Right lung (tissue), 5 donors: Measurements from ENCODE around the gene PHF3. TPM values are rescaled to one million over a fixed set of nuclear protein-coding genes. Genes with fewer than 3 reads are reported as not detected.
"Not testable (repeated sequence)": the region's sequence is repeated elsewhere in the genome, so short reads cannot be mapped to it uniquely, and the experiment has no call there.

Experiments used
- DNase-seq, 2 donors: peaks; one replicate each; pipeline ENCODE4 v3.0.0-alpha.2; 2013
- polyA plus RNA-seq, 5 donors: library from polyadenylated mRNA; unstranded; fragments of 120-200 nt; gene quantifications; one replicate each; pipeline versions ENCODE4 v1.2.1 to v1.2.3, GENCODE V29; 2013; ENCODE audit warnings: inconsistent platforms in 1 of 5, low replicate concordance in 1 of 5; ENCODE audit not compliant: insufficient read length in 5 of 5, insufficient read depth in 1 of 5

The PHF3 gene
- polyA plus RNA-seq, 5 donors: 43.7 to 75.3 (median 71.1) TPM

DNA sequence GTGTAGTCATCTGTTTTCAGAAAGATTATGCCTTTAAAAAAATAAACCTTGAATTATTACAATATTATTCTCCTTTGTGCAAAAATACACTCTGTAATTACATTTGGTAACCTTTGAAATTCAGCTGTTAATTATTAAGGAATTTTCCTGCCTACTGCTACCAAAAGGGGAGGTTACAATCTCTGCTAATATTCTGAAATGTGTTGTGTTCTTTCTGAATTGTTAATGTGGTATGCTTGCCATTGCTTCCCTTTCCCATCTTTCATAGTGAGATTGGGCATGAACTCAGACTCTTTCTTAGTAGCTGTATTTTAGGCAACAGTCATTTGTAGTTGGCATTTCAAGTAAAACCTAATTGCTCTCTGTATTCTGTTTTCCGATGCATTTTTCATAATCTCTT, 73.0 kb downstream of the PHF3 start:
- no peak for DNase-seq

DNA sequence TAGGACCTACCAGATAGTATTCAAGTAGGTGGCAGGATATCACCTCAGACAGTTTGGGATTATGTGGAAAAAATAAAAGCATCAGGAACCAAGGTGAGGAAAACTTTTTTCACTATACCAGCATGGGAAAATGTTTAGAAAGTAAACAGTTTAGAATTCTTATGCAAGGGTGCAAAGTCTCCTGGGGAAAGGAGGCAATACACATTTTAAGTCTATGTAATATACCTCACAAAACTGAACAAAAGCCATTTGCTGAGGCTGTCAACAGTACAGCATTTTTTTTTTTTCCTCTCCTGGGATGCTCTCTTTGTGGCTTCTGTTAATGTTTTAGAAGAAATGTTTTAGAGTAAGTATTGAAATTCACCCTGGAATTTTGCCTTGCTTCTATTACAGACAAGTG, 73.5 kb downstream of the PHF3 start:
- no peak for DNase-seq

DNA sequence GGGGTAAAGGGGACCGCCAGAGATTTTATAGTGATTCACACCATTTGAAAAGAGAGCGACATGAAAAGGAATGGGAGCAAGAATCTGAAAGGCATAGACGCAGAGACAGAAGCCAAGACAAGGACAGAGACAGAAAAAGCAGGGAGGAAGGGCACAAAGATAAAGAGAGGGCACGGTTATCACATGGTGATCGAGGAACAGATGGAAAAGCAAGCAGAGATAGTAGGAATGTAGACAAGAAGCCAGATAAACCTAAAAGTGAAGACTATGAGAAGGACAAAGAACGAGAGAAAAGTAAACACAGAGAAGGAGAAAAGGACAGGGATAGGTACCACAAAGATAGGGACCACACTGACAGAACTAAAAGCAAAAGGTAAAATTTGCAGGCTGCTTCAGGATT, 77.7 kb downstream of the PHF3 start:
- DNase-seq: no peak

DNA sequence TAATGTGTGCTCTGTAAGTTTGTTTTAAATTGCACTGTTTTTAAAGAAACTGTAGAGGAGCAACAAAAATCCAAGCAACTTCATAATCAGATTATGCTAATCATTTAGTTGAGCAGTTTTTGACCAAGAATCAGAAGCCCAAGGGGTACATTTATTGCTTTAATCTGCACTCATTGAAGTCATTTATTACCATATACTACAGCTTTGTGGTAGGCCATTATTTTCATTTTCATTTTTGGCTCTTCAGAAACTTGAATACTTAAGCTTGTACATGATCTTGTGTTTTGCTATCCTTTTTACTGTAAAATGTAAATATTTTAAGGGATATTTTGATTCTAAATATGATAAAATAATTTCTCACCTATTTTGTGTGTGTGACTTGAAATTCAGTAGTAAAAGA, 78.5 kb downstream of the PHF3 start:
- DNase-seq: no peak

DNA sequence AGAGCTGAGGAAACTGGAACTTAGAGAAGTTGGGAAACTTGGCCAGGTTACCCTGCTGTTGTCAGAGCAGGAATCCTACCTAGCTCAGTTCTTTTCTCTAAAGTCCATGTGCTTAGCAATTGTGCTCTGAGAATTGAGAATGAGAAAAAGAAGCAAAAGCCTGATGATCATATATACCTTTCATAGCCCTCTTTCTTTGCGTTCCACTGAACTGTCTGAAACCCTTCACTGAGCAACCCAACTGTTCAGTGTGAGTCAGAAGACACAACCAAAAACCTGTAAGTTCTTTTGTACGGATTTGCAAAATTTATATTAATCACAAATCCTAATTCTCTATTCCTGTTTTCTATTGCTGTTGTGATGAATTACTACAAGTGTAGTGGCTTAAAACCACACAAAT, 80.6 kb downstream of the PHF3 start:
- DNase-seq: no peak

DNA sequence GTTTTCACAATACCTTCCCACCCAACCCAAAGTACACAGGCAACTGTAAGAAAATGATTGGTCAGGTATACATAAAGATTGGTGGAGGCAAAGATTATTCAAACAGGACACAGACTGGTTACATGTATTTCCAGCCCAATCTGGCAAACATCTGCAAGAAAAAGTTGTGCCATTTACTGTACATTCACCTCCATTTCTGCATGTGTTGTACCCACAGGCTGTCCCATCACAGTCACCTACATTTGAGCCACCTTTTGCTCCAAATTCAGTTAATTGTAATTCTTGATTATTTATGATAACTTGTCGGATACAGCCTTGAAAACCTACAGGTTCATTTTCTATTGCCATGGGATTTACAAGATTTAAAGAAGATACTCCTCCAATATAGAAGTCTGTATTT, 85.6 kb downstream of the PHF3 start:
- no peak for DNase-seq

DNA sequence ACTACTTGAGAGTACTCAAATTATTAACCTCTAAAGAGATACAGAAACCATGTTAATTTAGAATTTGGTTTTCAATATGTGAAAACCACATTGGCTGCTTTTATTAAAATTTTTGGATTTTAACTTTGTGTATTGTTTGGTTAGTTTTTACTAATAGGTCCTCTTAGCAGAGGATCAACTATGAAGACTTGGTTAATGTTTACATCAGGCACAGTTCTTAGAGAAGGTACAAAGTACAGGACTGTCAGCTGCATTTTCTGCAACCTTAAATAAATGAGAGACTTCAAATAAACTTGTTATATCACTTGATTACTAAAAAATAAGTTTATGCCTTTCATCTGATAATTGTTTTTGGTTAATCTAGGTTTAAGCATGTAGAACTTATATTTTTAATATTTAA, 89.1 kb downstream of the PHF3 start:
- no peak for DNase-seq

DNA sequence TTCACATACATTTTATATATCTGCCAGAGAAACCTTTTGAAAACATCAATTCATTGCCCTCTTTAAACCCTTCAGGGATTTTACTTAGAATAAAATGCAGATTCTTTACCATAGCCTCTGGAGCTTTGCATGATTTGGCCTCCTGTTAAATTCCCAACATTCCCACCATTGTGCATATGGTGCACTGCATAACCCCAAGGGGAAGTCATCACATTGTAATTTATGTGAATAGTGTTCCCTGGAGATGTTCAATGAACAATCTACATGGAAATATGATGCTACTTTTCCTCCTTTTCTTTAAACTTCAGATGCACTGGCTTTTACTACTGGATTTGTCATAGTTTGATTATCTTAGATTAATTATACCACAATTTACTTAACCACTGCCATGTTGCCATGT, 94.7 kb downstream of the PHF3 start:
- DNase-seq: no peak

DNA sequence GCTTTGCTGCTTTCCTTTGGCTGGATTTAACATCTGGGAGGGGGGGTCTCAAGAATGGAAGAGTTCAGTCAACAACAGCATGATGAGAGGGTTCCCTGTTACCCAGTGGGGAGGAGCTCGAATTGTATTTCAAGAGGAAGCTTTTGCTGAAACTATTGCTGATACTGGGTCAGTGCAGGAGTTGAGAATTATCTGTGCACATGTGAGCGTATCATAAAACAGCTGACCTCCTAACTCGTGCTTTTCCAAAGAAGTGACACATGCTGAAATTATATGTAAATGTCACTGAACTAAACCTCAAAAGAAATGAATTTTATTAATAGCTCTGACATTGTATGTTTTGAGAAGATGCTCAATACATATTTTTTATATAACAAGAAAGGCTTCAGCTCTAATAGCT, 96.3 kb downstream of the PHF3 start:
- no peak for DNase-seq

DNA sequence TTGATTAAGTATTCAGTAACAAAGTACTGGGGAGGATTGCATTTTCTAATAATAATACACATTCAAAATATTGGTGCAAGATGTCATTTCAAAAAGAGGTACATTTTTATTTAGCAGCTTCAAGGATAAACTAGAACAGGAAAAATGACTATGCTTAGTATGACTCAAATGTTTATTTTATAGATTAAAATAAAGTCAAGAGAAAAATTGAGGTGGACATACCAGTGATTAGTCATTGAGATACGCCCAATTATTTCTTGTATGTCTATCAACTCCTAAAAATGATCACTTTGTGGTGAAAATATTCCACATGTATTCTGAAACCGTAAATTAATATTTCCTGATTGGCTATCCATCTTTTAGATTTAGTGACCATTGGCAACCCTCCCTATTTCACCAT, 96.7 kb downstream of the PHF3 start:
- DNase-seq: no peak

DNA sequence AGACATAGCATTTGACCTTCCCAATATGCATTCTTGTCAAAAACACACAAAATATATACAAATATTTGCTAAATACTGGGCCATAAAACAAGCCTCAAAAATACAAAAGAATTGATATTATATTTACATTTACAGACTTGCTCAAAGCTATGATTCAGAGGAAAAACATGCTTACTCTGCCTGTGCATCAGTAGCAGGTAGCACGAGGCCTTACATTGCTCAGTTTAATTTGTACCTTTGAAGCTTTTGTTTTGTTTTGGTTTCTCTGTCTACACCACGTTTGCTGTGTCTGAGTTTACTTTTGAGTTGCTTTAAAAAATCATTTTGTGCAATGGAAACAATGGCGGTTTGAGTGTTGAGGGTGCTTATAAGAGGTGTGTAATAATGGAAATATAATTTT, 99.3 kb downstream of the PHF3 start:
- no peak for DNase-seq

DNA sequence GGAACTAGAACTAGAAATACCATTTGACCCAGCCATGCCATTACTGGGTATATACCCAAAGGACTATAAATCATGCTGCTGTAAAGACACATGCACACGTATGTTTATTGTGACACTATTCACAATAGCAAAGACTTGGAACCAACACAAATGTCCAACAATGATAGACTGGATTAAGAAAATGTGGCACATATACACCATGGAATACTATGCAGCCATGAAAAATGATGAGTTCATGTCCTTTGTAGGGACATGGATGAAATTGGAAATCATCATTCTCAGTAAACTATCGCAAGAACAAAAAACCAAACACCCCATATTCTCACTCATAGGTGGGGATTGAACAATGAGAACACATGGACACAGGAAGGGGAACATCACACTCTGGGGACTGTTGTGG, 102.6 kb downstream of the PHF3 start:
- DNase-seq: not testable (repeated sequence)

DNA sequence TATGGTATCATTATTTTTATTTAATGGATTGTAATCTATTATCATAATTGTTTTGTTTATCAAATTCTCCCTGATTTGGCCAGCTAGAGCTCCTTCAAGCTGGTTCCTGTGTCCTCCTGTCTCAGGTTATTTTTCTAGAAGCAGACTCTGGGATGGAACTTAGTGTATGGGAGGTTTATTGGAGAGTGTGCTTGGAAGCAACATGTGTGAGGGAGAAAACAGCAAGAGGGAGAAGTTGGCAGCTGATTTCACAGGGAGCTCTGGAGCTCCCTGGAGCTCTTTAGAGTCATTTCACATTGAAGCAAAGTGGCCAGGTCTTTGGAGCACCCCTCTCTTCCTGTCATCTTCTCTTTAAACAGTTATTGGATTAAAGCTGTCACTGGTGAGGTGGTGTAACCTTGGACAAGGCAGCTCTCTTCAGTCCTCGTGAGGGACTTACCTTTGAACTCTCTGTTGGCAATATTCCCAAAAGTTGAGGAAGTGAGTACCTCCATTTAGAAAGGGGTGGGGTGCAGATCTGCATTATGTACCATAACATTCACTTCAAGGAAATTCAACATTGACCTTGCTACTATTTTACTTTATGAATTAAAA, 103.6 kb downstream of the PHF3 start:
- DNase-seq: no peak

DNA sequence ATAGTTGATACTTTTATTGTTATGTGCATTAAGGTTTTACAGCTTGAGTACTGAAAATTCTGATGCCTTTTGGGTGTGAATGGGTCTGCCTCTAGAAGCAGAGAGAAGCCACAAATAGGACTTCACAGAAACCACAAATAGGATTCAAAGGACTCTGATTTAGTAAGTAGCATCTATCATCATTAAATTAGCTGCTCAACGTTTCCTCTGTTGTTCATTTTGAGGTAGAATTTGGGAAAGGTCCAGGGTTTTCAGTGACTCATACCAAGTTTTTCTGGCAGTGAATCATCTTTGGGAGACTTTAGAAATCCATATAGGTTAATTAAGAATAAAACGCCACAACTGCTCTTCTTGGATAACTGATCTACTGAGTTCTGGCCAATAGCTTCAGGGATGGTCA, 105.1 kb downstream of the PHF3 start:
- no peak for DNase-seq

DNA sequence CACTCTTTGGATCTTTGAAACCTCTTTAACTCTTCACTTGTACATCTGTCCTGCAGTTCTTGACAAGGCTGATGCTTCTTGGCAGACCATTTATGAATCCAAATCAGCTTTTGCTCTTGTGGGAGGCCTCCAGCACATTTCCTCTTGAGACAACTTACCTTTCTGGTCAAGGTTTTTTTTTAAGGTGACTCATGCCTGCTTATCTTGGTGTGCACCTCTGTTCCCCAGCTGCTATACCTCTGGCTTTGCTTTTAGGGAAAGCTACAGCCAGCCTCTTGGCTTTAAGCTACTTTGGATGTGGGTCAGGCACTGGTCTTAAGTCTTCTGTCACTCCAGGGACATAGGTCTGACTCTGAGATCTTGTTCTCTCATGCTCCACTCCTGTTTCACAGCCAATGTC, 106.5 kb downstream of the PHF3 start:
- no peak for DNase-seq

DNA sequence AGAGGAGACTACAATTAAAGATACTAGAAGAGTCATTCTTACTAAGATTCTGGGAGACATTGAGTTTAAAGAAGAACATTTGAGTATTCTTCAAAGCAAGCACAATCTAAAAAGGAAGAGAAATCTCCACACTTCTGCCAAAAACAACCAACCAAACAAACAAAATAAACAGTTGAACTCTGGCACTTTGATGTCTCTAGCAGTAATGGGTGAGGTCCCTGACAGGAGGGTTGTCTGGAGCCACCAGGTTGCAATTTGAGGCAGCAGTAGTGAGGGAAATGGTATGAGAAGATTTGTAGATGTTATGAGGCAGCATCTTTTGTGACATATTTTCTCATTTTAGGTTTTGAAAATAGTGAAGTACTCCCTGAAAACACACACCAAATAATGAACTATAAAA, 108.1 kb downstream of the PHF3 start:
- DNase-seq: no peak

DNA sequence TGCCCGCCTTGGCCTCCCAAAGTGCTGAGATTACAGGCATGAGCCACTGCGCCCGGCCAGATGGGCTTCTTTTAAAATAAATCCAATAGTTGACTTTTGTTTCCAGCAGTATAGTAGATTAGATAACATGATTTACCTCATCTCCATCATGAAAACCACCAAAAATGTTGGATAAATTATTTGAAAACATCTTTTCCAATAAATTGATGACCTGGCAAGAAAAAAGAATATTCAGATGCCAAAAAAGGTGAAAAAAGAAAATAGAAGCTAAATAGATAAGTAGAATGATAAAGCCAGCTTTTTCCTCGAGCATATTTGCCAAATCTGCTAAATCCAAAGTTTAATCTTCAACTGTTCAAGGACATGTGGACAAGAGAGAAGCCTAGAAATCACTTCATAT, 109.2 kb downstream of the PHF3 start:
- no peak for DNase-seq

DNA sequence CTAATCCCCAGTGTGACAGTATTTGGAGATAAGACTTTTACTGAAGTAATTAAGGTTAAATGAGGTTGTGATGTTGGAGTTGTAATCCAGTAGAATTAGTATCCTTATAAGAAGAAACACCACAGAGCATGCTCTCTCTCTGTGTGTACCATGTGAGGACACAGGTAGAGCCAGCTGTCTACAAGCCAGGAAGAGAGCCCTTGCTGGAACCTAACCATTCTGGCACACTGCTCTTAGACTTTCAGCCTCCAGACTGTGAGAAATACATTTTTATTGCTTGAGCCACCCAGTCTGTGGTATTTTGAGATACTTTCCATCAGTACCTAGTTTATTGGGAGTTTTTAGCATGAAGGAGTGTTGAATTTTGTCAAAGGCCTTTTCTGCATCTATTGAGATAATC, 110.2 kb downstream of the PHF3 start:
- DNase-seq: no peak

DNA sequence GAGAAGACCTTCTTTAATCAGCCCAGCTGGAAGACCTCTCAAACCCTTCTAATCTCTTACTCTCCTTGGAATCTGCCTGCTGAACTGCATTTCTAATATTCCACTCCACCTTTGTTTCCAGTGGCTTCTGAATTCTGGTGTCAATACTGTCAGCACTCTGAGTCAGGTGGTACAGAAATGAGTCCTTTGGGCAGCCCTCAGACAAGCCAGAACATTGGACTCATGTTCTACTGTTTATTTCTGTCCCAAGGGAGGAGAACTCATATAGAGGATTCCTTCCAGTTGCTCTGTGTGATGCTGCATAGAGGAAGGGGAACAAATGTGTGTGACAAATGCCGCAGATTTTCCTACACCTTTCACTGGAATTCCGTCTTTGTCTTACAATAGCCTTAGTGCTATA, 114.8 kb downstream of the PHF3 start:
- no peak for DNase-seq

DNA sequence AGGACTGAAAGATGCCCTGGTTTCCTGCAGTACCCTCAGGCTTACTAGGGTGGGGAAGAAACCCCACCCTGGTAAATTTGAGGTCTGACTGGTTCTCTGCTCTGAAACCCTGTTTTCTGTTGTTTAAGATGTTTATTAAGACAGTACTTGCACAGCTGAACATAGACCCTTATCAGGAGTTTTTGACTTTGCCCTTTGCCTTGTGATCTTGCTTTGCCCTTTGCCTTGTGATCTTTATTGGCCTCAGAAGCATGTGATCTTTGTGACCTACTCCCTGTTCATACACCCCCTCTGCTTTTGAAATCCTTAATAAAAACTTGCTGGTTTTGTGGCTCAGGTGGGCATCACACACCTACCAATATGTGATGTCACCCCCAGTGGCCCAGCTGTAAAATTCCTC, 121.7 kb downstream of the PHF3 start:
- not testable (repeated sequence) for DNase-seq

DNA sequence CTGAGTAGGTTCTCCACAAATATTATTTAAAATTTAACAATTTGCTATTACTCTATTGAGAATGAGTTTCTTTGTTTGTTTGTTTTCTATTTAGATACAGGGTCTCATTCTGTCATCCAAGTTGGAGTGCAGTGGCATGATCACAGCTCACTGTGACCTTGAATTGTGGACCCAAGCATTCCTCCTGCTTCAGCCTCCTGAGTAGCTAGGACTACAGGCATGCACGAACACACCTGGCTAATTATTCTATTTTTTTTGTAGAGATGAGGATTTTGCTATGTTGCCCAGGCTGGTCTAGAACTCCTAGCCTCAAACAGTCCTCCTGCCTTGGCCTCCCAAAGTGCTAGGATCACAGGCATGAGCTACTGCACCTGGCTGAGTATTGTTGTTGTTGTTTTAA, 122.2 kb downstream of the PHF3 start:
- DNase-seq: no peak

DNA sequence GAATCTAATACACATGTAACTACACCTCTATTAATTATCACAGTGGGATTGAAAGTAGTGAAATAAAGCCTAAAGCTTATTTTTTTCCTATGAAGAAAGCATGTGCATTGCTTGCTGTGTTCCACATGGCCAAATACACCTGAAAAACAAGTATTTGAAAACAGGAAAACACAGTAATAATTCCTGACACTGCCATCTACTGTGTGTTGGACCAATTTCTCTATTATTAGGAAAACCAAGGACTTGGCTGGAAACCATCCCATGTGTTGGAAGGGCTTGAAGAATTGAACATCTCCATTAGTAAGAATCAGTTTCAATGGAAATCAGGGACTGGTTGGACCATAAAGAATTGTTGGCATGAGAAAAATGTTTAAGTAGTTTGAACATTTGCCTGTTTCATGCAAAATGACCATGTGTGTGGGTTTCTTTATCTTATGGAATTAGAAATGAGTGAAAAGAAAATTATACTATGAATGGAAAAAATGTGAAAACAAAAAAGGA, 124.1 kb downstream of the PHF3 start:
- DNase-seq: no peak

DNA sequence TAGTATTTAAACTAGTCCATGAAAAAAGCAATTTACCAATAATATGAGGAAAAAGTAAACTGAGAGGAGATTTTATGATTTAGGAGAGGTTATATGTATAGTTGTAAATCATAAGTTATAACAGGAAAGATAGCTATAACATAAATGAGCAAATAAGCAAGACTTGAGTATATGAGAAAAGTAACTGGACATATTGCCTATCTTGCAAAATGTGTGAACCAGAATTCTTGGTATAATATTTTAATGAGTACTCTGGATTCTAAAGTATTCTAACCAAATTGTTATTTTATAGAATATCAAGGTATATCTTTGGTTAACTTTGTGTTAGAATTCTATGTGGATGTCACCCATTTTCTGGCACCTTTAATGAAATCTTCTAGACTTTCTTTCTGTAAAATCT, 124.6 kb downstream of the PHF3 start:
- no peak for DNase-seq

DNA sequence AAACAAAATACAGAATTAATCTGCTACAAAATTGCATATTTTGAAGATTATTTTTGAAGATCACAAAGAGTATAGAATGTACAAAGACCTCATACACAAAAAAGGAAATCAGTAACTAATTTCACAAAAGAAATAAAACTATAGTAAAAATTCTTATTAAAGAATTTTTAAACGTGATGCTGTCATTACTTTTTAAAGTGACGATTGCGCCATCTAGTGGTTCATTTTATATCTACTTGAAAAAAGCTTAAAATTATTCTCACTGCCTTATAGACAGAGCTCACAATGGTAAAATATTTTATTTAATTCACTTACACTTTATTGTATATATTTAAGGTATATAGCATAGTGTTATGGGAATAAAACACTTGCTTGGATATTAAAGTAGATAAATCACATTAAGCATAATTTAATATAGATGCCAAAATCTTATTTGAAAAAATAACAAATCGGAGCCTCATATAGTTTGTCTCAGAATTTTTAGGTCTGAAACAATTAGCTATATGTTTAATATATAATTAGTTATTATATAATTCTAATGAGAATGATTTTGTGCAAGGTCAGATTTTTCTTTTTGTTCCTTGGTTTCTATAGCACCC, 128.8 kb downstream of the PHF3 start:
- DNase-seq: peak; percentile 13 to 40
